ENCODE data around the gene CENPC. TPM values are rescaled to one million over a fixed set of nuclear protein-coding genes. Genes with fewer than 3 reads are reported as not detected.

CENPC gene
- polyA plus RNA-seq, 2 of the 4 experiments (the other 2 are of a cell fraction): 5.6 to 9.0 TPM

DNA sequence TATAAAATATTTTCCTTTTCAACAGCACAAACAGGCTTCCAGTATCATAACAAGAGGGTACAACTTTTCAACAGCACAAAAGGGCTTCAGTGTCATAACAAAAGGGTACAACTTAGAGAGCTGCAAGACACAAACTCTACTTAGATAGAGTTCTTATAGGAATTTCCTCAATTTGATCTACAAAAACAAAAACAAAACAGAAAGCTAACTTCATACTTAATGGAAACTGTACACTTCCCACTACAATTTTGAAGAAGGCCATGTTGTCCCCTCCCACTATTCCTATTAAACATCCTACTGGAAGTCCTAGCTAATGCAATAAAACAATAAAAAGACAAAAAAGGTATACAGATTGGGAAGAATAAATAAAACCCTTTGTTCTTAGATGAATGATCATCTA is 96.7 kb downstream of the CENPC start:
- Histone ChIP-seq H3K4me2 (no peak overlapping the region), H3K4me3 (no peak overlapping the region), H3K27ac (no peak overlapping the region), H3K4me1 (no peaks in the 10 kb centered on the region), H3K9me3 (no peaks in the 10 kb centered on the region)
- TF ChIP-seq, protein P1, sequence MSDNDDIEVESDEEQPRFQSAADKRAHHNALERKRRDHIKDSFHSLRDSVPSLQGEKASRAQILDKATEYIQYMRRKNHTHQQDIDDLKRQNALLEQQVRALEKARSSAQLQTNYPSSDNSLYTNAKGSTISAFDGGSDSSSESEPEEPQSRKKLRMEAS (IDR thresholded peaks at IDR 0.05): no peak
- no peak for TF ChIP-seq SMC3 (IDR thresholded peaks at IDR 0.05)
- TF ChIP-seq ZC3H11A (IDR thresholded peaks at IDR 0.05): no peak
- no peak for TF ChIP-seq EP300 (IDR thresholded peaks at IDR 0.05)
- TF ChIP-seq CTCF (IDR thresholded peaks at IDR 0.05): no peak
- no peak for TF ChIP-seq MAFK (IDR thresholded peaks at IDR 0.05; ENCODE audit: partially characterized antibody)
- TF ChIP-seq E2F6 (IDR thresholded peaks at IDR 0.05; ENCODE audit: borderline replicate concordance, low read depth): no peak
- TF ChIP-seq KDM5A (IDR thresholded peaks at IDR 0.05): no peak
- no peak for TF ChIP-seq NPAS2 (CRISPR knock-in tag; IDR thresholded peaks at IDR 0.05; ENCODE audit: borderline replicate concordance)
- no peak for TF ChIP-seq EHF (CRISPR knock-in tag; IDR thresholded peaks at IDR 0.05)
- no peak for TF ChIP-seq FOXS1 (CRISPR knock-in tag; IDR thresholded peaks at IDR 0.05)
- TF ChIP-seq RCOR1 (IDR thresholded peaks at IDR 0.05; ENCODE audit: low read depth, low read length): no peak
- TF ChIP-seq, protein P2, sequence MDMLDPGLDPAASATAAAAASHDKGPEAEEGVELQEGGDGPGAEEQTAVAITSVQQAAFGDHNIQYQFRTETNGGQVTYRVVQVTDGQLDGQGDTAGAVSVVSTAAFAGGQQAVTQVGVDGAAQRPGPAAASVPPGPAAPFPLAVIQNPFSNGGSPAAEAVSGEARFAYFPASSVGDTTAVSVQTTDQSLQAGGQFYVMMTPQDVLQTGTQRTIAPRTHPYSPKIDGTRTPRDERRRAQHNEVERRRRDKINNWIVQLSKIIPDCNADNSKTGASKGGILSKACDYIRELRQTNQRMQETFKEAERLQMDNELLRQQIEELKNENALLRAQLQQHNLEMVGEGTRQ (IDR thresholded peaks at IDR 0.05): no peak
- no peak for TF ChIP-seq POLR2A (IDR thresholded peaks at IDR 0.05; ENCODE audit: low read length)
- no peak for TF ChIP-seq PHF8 (IDR thresholded peaks at IDR 0.05; ENCODE audit: borderline replicate concordance, low read depth)
- no peak for DNase-seq (ENCODE audit: low read depth in 1 of 2, low spot score in 1 of 2)
- FAIRE-seq: no peak
- ChIA-PET CTCF (no interaction called here), POLR2A (no interaction called here)
- ATAC-seq: no peak

- FAIRE-seq (no peak), DNase-seq (ENCODE audit: low read depth in 1 of 2, low spot score in 1 of 2) (no peak), ATAC-seq (no peak)
- ChIA-PET POLR2A (no interaction called here), CTCF (no interaction called here)
- Histone ChIP-seq H3K4me3 (no peak overlapping the region), H3K4me1 (no peaks in the 10 kb centered on the region), H3K27ac (no peak overlapping the region), H3K9me3 (no peaks in the 10 kb centered on the region), H3K4me2 (no peak overlapping the region)
- 97% methylated on average over 1 of the region's 1 CpG for WGBS (ENCODE audit: missing lambda C conversion rate)
- TF ChIP-seq E2F6 (IDR thresholded peaks at IDR 0.05; ENCODE audit: borderline replicate concordance, low read depth) (no peak), HOXB5 (CRISPR knock-in tag; IDR thresholded peaks at IDR 0.05) (no peak), JUNB (IDR thresholded peaks at IDR 0.05) (no peak), PHF8 (IDR thresholded peaks at IDR 0.05; ENCODE audit: borderline replicate concordance, low read depth) (no peak), CBX2 (IDR thresholded peaks at IDR 0.05; ENCODE audit: borderline replicate concordance, low read depth) (no peak), EHF (CRISPR knock-in tag; IDR thresholded peaks at IDR 0.05) (no peak), HES2 (IDR thresholded peaks at IDR 0.05) (no peak), POLR2AphosphoS2 (conservative IDR thresholded peaks at IDR 0.05; ENCODE audit: low read length) (no peak), MAFK (IDR thresholded peaks at IDR 0.05; ENCODE audit: partially characterized antibody) (no peak), BCL3 (IDR thresholded peaks at IDR 0.05) (no peak), ZC3H11A (IDR thresholded peaks at IDR 0.05) (no peak), FOSL2 (IDR thresholded peaks at IDR 0.05) (no peak), FOSL2 (CRISPR knock-in tag; IDR thresholded peaks at IDR 0.05) (no peak), ZSCAN20 (CRISPR knock-in tag; IDR thresholded peaks at IDR 0.05) (no peak), TP53 (CRISPR knock-in tag; IDR thresholded peaks at IDR 0.05) (no peak), JUN (IDR thresholded peaks at IDR 0.05) (no peak), RNF2 (IDR thresholded peaks at IDR 0.05; ENCODE audit: borderline replicate concordance, low read depth) (no peak)
- TF ChIP-seq, protein P3, sequence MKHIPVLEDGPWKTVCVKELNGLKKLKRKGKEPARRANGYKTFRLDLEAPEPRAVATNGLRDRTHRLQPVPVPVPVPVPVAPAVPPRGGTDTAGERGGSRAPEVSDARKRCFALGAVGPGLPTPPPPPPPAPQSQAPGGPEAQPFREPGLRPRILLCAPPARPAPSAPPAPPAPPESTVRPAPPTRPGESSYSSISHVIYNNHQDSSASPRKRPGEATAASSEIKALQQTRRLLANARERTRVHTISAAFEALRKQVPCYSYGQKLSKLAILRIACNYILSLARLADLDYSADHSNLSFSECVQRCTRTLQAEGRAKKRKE (CRISPR knock-in tag; IDR thresholded peaks at IDR 0.05; ENCODE audit: low read depth): no peak
- TF ChIP-seq, protein P4, sequence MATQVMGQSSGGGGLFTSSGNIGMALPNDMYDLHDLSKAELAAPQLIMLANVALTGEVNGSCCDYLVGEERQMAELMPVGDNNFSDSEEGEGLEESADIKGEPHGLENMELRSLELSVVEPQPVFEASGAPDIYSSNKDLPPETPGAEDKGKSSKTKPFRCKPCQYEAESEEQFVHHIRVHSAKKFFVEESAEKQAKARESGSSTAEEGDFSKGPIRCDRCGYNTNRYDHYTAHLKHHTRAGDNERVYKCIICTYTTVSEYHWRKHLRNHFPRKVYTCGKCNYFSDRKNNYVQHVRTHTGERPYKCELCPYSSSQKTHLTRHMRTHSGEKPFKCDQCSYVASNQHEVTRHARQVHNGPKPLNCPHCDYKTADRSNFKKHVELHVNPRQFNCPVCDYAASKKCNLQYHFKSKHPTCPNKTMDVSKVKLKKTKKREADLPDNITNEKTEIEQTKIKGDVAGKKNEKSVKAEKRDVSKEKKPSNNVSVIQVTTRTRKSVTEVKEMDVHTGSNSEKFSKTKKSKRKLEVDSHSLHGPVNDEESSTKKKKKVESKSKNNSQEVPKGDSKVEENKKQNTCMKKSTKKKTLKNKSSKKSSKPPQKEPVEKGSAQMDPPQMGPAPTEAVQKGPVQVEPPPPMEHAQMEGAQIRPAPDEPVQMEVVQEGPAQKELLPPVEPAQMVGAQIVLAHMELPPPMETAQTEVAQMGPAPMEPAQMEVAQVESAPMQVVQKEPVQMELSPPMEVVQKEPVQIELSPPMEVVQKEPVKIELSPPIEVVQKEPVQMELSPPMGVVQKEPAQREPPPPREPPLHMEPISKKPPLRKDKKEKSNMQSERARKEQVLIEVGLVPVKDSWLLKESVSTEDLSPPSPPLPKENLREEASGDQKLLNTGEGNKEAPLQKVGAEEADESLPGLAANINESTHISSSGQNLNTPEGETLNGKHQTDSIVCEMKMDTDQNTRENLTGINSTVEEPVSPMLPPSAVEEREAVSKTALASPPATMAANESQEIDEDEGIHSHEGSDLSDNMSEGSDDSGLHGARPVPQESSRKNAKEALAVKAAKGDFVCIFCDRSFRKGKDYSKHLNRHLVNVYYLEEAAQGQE (IDR thresholded peaks at IDR 0.05): no peak
Observed at GRCh38 chr4:67447873-67448272, 97.4 kb downstream of the CENPC start.

Data from A549 (cell line).